WTC11 (cell line): ENCODE results near the gene COL27A1. TPM values are rescaled to one million over a fixed set of nuclear protein-coding genes. Genes with fewer than 3 reads are reported as not detected.

Experiments
- ATAC-seq: fragments of 200-7000 bp; cut with Tn5 transposase; 2 replicates; pipeline ENCODE4 v1.10.0; 2021; ENCODE audit warnings: mild to moderate bottlenecking, moderate library complexity
- CTCF ChIA-PET: fragments of 300-600 bp; sonication (Branson Sonifier 250); formaldehyde crosslinking; loops from one replicate; lab custom pipeline; 2021; ENCODE audit warnings: antibody characterized with exemption; lab: Charles Lee
- POLR2A ChIA-PET: fragments of 350-600 bp; sonication (Branson Sonifier 250); formaldehyde crosslinking; loops from one replicate; lab custom pipeline; 2021; ENCODE audit warnings: antibody characterized with exemption; lab: Charles Lee
- DNase-seq: peaks from one replicate; pipeline ENCODE4 v3.0.0; 2021; ENCODE audit warnings: low spot score
- H3K27ac Mint-ChIP-seq: 2 replicates; pipeline ENCODE4 v1.8.0; 2021; ENCODE audit warnings: mixed read lengths
- H3K27me3 Mint-ChIP-seq: 2 replicates; pipeline ENCODE4 v1.8.0; 2021; ENCODE audit warnings: low read depth, mild to moderate bottlenecking, moderate library complexity, mixed read lengths
- H3K36me3 Mint-ChIP-seq: 2 replicates; pipeline ENCODE4 v1.8.0; 2021; ENCODE audit warnings: mixed read lengths
- H3K4me1 Mint-ChIP-seq: 2 replicates; pipeline ENCODE4 v1.8.0; 2022; ENCODE audit warnings: mixed read lengths
- H3K4me3 Mint-ChIP-seq: 2 replicates; pipeline ENCODE4 v1.8.0; 2021; ENCODE audit warnings: mild to moderate bottlenecking, moderate library complexity, mixed read lengths
- H3K9me3 Mint-ChIP-seq: 2 replicates; pipeline ENCODE4 v1.8.0; 2021; ENCODE audit warnings: mixed read lengths
- HMGA2 ChIP-seq: fragments of 250-450 bp; sonication (Bioruptor Pico); IDR thresholded peaks from 2 replicates; pipeline ENCODE4 v1.4.0; 2021; ENCODE audit warnings: mild to moderate bottlenecking, moderate library complexity
- JAZF1 ChIP-seq: fragments of 250-450 bp; sonication (Bioruptor Pico); IDR thresholded peaks from 2 replicates; pipeline ENCODE4 v1.9.0; 2021; ENCODE audit warnings: moderate library complexity, mild to moderate bottlenecking, inconsistent platforms
- JUN ChIP-seq: sonication (generic); formaldehyde crosslinking; IDR thresholded peaks from 2 replicates; pipeline ENCODE4 v1.8.0; 2023; ENCODE audit warnings: mild to moderate bottlenecking, missing genetic modification reagents
- KAT7 ChIP-seq: sonication (generic); formaldehyde crosslinking; IDR thresholded peaks from 2 replicates; pipeline ENCODE4 v1.8.1; 2023; ENCODE audit warnings: missing genetic modification reagents, mild to moderate bottlenecking, borderline replicate concordance
- NR1H2 ChIP-seq: sonication (generic); formaldehyde crosslinking; IDR thresholded peaks from 2 replicates; pipeline ENCODE4 v1.9.0; 2021; ENCODE audit warnings: mild to moderate bottlenecking, moderate library complexity, missing genetic modification reagents
- OVOL2 ChIP-seq: fragments of 250-450 bp; sonication (Bioruptor Pico); IDR thresholded peaks from 2 replicates; pipeline ENCODE4 v1.9.0; 2021; ENCODE audit warnings: mild to moderate bottlenecking, borderline replicate concordance
- SOX15 ChIP-seq: fragments of 250-450 bp; sonication (Bioruptor Pico); IDR thresholded peaks from 2 replicates; pipeline ENCODE4 v1.9.0; 2021; ENCODE audit warnings: mild to moderate bottlenecking
- TCF7 ChIP-seq: sonication (generic); formaldehyde crosslinking; IDR thresholded peaks from 2 replicates; pipeline ENCODE4 v1.8.0; 2022; ENCODE audit warnings: mild to moderate bottlenecking, low read depth, missing genetic modification reagents, moderate library complexity
- ZBTB21 ChIP-seq: sonication (generic); formaldehyde crosslinking; IDR thresholded peaks from 2 replicates; pipeline ENCODE4 v1.8.1; 2023; ENCODE audit warnings: mild to moderate bottlenecking, missing genetic modification reagents, borderline replicate concordance
- ZNF416 ChIP-seq: fragments of 250-450 bp; sonication (Bioruptor Pico); IDR thresholded peaks from 2 replicates; pipeline ENCODE4 v1.9.0; 2021; ENCODE audit warnings: mild to moderate bottlenecking, inconsistent platforms
- ZNF423 ChIP-seq: fragments of 250-450 bp; sonication (Bioruptor Pico); IDR thresholded peaks from 2 replicates; pipeline ENCODE4 v2.1.2; 2022; ENCODE audit warnings: mild to moderate bottlenecking, moderate library complexity
- total RNA-seq: library from RNA; stranded (reverse); gene quantifications from 3 replicates; pipeline ENCODE4 v1.2.3, GENCODE V29; 2021
- TF ChIP-seq, protein P1 (sequence below): sonication (generic); formaldehyde crosslinking; IDR thresholded peaks from 2 replicates; pipeline ENCODE4 v1.8.1; 2022; ENCODE audit warnings: low read depth, missing genetic modification reagents, borderline replicate concordance
- TF ChIP-seq, protein P2 (sequence below): sonication (generic); formaldehyde crosslinking; IDR thresholded peaks from 2 replicates; pipeline ENCODE4 v1.8.1; 2022; ENCODE audit warnings: low read depth, mild to moderate bottlenecking, moderate library complexity, missing genetic modification reagents, borderline replicate concordance
- TF ChIP-seq, protein P3 (sequence below): sonication (generic); formaldehyde crosslinking; IDR thresholded peaks from 2 replicates; pipeline ENCODE4 v1.8.1; 2023; ENCODE audit warnings: mild to moderate bottlenecking, missing genetic modification reagents, moderate library complexity
- TF ChIP-seq, protein P4 (sequence below): sonication (generic); formaldehyde crosslinking; IDR thresholded peaks from 2 replicates; pipeline ENCODE4 v1.8.0; 2023; ENCODE audit warnings: mild to moderate bottlenecking, missing genetic modification reagents
- TF ChIP-seq, protein P5 (sequence below): sonication (generic); formaldehyde crosslinking; IDR thresholded peaks from 2 replicates; pipeline ENCODE4 v1.8.0; 2022; ENCODE audit warnings: mild to moderate bottlenecking, missing genetic modification reagents

Gene COL27A1
- total RNA-seq, 1 experiment from 2014 or later, result 47.5 TPM

DNA sequence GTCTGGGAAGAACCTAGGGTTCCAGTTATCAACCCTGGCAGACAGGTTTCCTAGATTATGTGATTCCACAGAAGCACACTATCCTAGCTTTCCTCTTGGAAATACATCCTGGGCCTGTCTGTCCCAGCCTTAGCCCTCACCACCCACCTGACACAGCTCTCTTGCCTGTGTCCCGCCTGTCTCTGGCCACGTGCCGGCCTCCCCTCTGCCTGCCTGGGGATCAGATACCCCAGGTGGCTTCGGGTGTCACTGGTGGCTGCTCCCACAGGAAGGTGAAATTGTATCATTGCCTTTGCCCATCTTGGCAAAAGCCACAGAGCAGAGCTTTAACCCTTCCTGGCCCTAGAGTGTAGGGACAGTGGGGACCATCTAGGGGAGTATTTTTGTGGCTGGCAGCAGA is 6.2 kb downstream of the COL27A1 start:
- no peak overlapping the region for H3K27ac Mint-ChIP-seq
- no peak for ATAC-seq
- no peak overlapping the region for H3K4me3 Mint-ChIP-seq
- H3K36me3 Mint-ChIP-seq, result no peaks in the 10 kb centered on the region
- no peaks in the 10 kb centered on the region for H3K9me3 Mint-ChIP-seq
- peaks cover 7% of the 10 kb centered on the region; the same call in 1 of the 2 replicates for H3K27me3 Mint-ChIP-seq
- peaks cover 32% of the 10 kb centered on the region for H3K4me1 Mint-ChIP-seq
- DNase-seq, result no peak
- POLR2A ChIA-PET, result no interaction called here
- no peak for TF ChIP-seq ZBTB21
- TF ChIP-seq, protein P1, sequence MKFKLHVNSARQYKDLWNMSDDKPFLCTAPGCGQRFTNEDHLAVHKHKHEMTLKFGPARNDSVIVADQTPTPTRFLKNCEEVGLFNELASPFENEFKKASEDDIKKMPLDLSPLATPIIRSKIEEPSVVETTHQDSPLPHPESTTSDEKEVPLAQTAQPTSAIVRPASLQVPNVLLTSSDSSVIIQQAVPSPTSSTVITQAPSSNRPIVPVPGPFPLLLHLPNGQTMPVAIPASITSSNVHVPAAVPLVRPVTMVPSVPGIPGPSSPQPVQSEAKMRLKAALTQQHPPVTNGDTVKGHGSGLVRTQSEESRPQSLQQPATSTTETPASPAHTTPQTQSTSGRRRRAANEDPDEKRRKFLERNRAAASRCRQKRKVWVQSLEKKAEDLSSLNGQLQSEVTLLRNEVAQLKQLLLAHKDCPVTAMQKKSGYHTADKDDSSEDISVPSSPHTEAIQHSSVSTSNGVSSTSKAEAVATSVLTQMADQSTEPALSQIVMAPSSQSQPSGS (CRISPR knock-in tag), result no peak
- TF ChIP-seq TCF7 (CRISPR knock-in tag), result no peak
- TF ChIP-seq HMGA2 (CRISPR knock-in tag), result no peak
- TF ChIP-seq, protein P2, sequence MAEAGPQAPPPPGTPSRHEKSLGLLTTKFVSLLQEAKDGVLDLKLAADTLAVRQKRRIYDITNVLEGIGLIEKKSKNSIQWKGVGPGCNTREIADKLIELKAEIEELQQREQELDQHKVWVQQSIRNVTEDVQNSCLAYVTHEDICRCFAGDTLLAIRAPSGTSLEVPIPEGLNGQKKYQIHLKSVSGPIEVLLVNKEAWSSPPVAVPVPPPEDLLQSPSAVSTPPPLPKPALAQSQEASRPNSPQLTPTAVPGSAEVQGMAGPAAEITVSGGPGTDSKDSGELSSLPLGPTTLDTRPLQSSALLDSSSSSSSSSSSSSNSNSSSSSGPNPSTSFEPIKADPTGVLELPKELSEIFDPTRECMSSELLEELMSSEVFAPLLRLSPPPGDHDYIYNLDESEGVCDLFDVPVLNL, result no peak
- no peak for TF ChIP-seq NR1H2 (CRISPR knock-in tag)
- TF ChIP-seq KAT7 (CRISPR knock-in tag), result no peak
- CTCF ChIA-PET, result interaction anchor here (0.8 to 2.1 kb wide), 2 partner anchors 53 to 129 kb away, joined by 3 to 13 read pairs; no protein-coding TSS in a partner anchor

DNA sequence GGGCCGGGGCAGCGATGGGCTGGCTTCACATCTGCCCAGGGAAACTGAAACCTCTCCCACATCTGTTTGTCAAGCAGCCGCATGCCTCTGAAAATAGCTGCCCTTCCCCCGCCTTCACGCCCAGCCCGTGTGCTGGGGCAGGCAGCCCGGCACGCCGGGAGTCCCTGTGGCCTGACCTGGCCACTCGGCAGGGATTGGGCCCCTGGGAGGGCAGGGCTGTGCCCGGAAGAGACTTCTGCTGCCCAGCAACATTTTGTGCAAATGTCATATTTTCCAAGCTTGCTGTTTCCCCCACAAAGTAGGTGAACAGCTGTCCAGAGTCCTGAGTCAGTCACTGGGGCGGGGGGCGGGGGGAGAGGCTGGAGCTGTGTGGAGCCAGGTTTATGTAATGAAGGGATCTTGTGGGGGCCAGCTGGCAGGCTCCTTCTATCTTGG is 8.2 kb downstream of the COL27A1 start:
- DNase-seq (peak; percentile 58), ATAC-seq (peak; percentile 83)
- 0 out of 2 replicates have a peak overlapping the region, but pooled peaks have one; percentile 35 for H3K27ac Mint-ChIP-seq
- ChIA-PET POLR2A (no interaction called here), CTCF (interaction anchor here (0.6 to 1.8 kb wide), 6 partner anchors 9 to 168 kb away, joined by 3 to 15 read pairs (median 4); partner anchors contain the start of gene COL27A1)
- H3K4me3 Mint-ChIP-seq, result no peak overlapping the region
- no peaks in the 10 kb centered on the region for H3K9me3 Mint-ChIP-seq
- no peaks in the 10 kb centered on the region for H3K27me3 Mint-ChIP-seq
- TF ChIP-seq, protein P3, sequence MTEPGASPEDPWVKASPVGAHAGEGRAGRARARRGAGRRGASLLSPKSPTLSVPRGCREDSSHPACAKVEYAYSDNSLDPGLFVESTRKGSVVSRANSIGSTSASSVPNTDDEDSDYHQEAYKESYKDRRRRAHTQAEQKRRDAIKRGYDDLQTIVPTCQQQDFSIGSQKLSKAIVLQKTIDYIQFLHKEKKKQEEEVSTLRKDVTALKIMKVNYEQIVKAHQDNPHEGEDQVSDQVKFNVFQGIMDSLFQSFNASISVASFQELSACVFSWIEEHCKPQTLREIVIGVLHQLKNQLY, result no peak
- peak; percentile 84 for TF ChIP-seq ZNF423 (CRISPR knock-in tag)
- TF ChIP-seq, protein P4, sequence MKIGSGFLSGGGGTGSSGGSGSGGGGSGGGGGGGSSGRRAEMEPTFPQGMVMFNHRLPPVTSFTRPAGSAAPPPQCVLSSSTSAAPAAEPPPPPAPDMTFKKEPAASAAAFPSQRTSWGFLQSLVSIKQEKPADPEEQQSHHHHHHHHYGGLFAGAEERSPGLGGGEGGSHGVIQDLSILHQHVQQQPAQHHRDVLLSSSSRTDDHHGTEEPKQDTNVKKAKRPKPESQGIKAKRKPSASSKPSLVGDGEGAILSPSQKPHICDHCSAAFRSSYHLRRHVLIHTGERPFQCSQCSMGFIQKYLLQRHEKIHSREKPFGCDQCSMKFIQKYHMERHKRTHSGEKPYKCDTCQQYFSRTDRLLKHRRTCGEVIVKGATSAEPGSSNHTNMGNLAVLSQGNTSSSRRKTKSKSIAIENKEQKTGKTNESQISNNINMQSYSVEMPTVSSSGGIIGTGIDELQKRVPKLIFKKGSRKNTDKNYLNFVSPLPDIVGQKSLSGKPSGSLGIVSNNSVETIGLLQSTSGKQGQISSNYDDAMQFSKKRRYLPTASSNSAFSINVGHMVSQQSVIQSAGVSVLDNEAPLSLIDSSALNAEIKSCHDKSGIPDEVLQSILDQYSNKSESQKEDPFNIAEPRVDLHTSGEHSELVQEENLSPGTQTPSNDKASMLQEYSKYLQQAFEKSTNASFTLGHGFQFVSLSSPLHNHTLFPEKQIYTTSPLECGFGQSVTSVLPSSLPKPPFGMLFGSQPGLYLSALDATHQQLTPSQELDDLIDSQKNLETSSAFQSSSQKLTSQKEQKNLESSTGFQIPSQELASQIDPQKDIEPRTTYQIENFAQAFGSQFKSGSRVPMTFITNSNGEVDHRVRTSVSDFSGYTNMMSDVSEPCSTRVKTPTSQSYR, result peak; percentile 38; the same call in 1 of the 2 replicates
- TF ChIP-seq, all 79 proteins: peak for 2
- H3K36me3 Mint-ChIP-seq, result peaks cover 5% of the 10 kb centered on the region
- H3K4me1 Mint-ChIP-seq, result peaks cover 25% of the 10 kb centered on the region

DNA sequence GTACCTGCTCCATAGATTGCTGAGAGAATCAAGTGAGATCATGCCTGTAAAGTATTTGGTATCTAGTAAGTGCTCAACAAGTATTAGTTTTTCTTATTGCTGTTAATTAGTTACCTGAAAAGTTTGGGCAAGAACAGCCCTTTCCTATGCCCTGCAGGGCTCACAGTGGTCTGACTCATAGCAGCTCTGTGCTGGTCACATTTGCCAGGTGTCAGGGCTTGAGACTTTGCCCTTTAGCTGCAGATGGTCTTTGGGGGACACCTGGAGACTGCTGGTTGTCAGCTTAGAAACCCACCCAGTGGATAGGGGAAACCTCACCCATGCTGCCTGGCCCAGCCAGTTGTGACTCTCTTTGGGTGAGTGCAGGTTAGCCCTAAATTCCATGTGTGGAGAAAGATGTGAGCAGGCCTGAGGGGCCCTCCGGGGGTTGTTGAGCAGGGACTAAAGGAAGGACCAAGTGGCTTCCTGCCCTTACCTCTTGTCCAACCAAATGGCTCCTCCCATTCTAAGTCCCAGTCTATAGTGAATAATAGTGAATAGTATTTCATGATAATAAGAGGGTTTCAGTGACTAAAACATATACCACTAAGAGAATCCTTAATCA is 9.0 kb downstream of the COL27A1 start:
- TF ChIP-seq JUN (CRISPR knock-in tag) (no peak), OVOL2 (CRISPR knock-in tag) (no peak), JAZF1 (no peak), ZBTB21 (no peak), SOX15 (no peak), ZNF416 (CRISPR knock-in tag) (no peak)
- TF ChIP-seq, protein P5, sequence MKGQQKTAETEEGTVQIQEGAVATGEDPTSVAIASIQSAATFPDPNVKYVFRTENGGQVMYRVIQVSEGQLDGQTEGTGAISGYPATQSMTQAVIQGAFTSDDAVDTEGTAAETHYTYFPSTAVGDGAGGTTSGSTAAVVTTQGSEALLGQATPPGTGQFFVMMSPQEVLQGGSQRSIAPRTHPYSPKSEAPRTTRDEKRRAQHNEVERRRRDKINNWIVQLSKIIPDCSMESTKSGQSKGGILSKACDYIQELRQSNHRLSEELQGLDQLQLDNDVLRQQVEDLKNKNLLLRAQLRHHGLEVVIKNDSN (CRISPR knock-in tag), result no peak
- Mint-ChIP-seq H3K36me3 (peaks cover 5% of the 10 kb centered on the region), H3K27me3 (no peaks in the 10 kb centered on the region), H3K4me1 (peaks cover 21% of the 10 kb centered on the region), H3K9me3 (no peaks in the 10 kb centered on the region), H3K4me3 (no peak overlapping the region), H3K27ac (no peak overlapping the region)
- no peak for DNase-seq
- CTCF ChIA-PET, result interaction anchor here (0.8 to 1.8 kb wide), 5 partner anchors 9 to 127 kb away, joined by 3 to 15 read pairs (median 4); partner anchors contain the start of gene COL27A1
- POLR2A ChIA-PET, result no interaction called here
- ATAC-seq, result no peak
